ENCODE data around the gene CALCOCO1.

DNA sequence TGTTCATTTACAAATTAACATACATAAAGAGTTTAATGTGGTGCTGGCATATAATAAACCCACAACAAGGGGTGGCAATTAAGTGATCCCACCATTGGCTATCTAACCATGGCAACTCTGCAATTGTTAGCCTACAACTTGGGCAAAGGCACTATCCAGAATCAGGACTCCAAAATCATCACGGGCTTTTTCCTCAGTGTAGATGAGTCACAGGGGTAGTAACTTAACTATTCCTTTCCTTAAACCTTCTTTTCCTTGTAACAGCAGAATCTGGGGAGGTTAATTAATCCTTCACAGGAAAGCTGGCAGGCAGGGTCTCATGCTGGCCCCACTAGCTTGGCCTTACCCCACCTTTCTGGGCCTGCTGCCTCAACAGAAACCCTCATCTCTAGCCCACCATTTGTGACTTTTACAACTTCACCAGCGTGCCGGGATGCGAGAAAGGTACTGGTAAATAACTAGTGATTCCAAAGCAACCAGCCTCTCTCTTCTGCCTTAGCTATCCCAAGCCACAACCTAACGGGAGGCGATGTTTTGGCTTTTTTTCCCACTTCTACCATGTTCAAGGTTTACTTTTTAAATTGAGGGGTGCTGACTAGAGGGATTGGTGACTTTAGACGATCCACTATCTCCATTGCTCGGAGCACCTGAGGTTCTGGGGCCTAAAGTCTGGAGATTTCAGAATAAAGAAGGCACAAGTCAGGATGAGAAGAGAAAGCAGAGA is 52.1 kb downstream of the CALCOCO1 start:
- TF ChIP-seq CTCF (conservative IDR thresholded peaks at IDR 0.05; ENCODE audit: low read length) (no peak), EZH2phosphoT487 (IDR thresholded peaks at IDR 0.05; ENCODE audit: borderline replicate concordance, low read depth, low read length) (no peak)

Data from OCI-LY7 (cell line).